ENCODE results near the gene TAPBP. TPM values are rescaled to one million over a fixed set of nuclear protein-coding genes. Genes with fewer than 3 reads are reported as not detected.

The TAPBP gene
- total RNA-seq, 1 donor from 2014 or later = 59.9 TPM

DNA sequence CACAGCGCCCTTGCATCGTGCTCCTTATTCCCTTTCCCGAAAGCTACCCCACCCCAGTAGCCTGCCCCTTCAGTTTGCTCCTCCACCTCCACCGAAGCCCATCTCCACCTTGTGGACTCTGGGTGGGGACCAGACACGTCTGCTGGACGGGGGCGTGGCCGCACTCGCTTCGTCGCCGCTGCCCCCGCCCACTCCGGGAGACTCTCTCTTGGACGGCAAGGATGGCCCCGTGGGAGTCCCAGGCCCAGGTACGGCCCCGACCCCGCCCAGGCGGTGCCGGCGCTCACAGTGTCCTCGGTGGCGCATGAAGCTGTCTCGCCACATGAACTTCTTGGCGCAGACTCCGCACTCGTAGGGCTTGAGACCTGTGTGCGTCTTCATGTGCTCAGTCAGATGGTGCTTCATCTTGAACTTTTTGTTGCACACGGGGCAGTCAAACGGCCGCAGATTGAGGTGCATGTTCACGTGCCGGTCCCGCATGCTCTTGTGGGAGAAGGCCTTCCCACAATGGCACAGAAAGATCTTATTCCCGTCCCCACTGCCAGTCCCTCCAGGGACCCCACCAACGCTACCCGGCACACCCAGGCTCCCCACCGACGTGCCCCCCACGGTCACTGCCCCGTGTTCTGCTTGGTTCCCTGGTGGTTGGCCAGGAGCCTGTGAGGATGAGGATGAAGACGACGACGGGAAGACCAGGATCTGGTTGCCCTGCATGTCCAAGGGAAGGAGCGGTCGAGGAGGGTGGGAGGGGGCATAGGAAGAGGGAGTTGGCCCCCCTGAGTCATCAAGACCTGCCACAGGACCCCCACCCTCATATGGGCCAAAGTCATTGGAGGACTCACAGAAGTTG lies 1.3 kb upstream of the TAPBP start:
- Histone ChIP-seq H3K36me3 (peaks cover 0 to 16% of the 10 kb centered on the region in 2 donors), H3K9me3 (no peaks in the 10 kb centered on the region), H3K27ac (peak overlapping the region; percentile 99), H3K4me1 (peaks cover 69% of the 10 kb centered on the region), H3K27me3 (no peaks in the 10 kb centered on the region), H3K4me3 (peak overlapping the region; percentile 73 to 93)
- peak in 1 of 2 donors; percentile 90 for DNase-seq (ENCODE audit: extremely low spot score in 2 of 2)
- TF ChIP-seq POLR2AphosphoS5 (IDR thresholded peaks at IDR 0.05; ENCODE audit: insufficient read depth in 1 of 2, low read depth in 1 of 2) (peak in 1 of 2 donors; percentile 71), CTCF (IDR thresholded peaks at IDR 0.05) (no peak)
- intact Hi-C loops (cut with DNase I) = loop anchor here (5.0 kb wide), 1 partner anchor 102 kb away; the partner anchor contains the start of gene CUTA

GRCh38 chr6:33314515-33314942 lies 651 bp upstream of the TAPBP start:
- TF ChIP-seq POLR2A (IDR thresholded peaks at IDR 0.05) = peak in 1 of 2 donors; percentile 15
- peak in 1 of 2 donors; percentile 65 for TF ChIP-seq POLR2AphosphoS5 (IDR thresholded peaks at IDR 0.05; ENCODE audit: insufficient read depth in 1 of 2, low read depth in 1 of 2)
- TF ChIP-seq CTCF (IDR thresholded peaks at IDR 0.05) = no peak
- Histone ChIP-seq H3K36me3 (peaks cover 0 to 9% of the 10 kb centered on the region in 2 donors), H3K9me3 (no peaks in the 10 kb centered on the region), H3K27me3 (no peaks in the 10 kb centered on the region), H3K4me1 (peaks cover 62% of the 10 kb centered on the region), H3K27ac (peak overlapping the region; percentile 99), H3K4me3 (peak overlapping the region; percentile 73 to 93)
- intact Hi-C loops (cut with DNase I) = no loop called here
- DNase-seq (ENCODE audit: extremely low spot score in 2 of 2) = peak in 1 of 2 donors; percentile 94

GRCh38 chr6:33313105-33313708 lies 671 bp downstream of the TAPBP start:
- Histone ChIP-seq H3K4me1 (peaks cover 54% of the 10 kb centered on the region), H3K27ac (peak overlapping the region; percentile 99), H3K36me3 (no peaks in the 10 kb centered on the region), H3K27me3 (no peaks in the 10 kb centered on the region), H3K4me3 (peak overlapping the region; percentile 73 to 93), H3K9me3 (no peaks in the 10 kb centered on the region)
- intact Hi-C loops (cut with DNase I) = no loop called here
- peak in 1 of 2 donors; percentile 87 for DNase-seq (ENCODE audit: extremely low spot score in 2 of 2)
- no peak for TF ChIP-seq CTCF (IDR thresholded peaks at IDR 0.05)
- no peak for TF ChIP-seq POLR2A (IDR thresholded peaks at IDR 0.05)
- no peak for TF ChIP-seq POLR2AphosphoS5 (IDR thresholded peaks at IDR 0.05; ENCODE audit: insufficient read depth in 1 of 2, low read depth in 1 of 2)

- Histone ChIP-seq H3K4me3 (peak overlapping the region; percentile 73 to 93), H3K27ac (peak overlapping the region; percentile 99), H3K9me3 (no peaks in the 10 kb centered on the region), H3K36me3 (no peaks in the 10 kb centered on the region), H3K27me3 (no peaks in the 10 kb centered on the region), H3K4me1 (peaks cover 52% of the 10 kb centered on the region)
- intact Hi-C loops (cut with DNase I) = no loop called here
- TF ChIP-seq POLR2A (IDR thresholded peaks at IDR 0.05) = no peak
- peak; percentile 29 to 58 for TF ChIP-seq POLR2AphosphoS5 (IDR thresholded peaks at IDR 0.05; ENCODE audit: insufficient read depth in 1 of 2, low read depth in 1 of 2)
- no peak for TF ChIP-seq CTCF (IDR thresholded peaks at IDR 0.05)
- peak in 1 of 2 donors; percentile 92 for DNase-seq (ENCODE audit: extremely low spot score in 2 of 2)
Measured at GRCh38 chr6:33312361-33313104, 1.3 kb downstream of the TAPBP start.

Data from vagina (tissue), 2 donors.